MM.1S (cell line): ENCODE results near the gene ARHGAP40.

ENCODE experiments used
- CTCF ChIP-seq: fragments of 300-600 bp; sonication (generic); IDR thresholded peaks from 2 replicates; pipeline ENCODE4 v1.5.1; 2016; ENCODE audit warnings: antibody characterized with exemption, low read length, mixed read lengths
- EZH2 ChIP-seq: fragments of 300-600 bp; sonication (generic); optimal IDR thresholded peaks from 2 replicates; pipeline ENCODE3; 2017; ENCODE audit warnings: low read depth, mild to moderate bottlenecking, antibody characterized with exemption, low read length, mixed read lengths
- EZH2phosphoT487 ChIP-seq: fragments of 300-600 bp; sonication (generic); IDR thresholded peaks from 2 replicates; pipeline ENCODE4 v1.6.1; 2018; ENCODE audit warnings: antibody characterized with exemption, low read length

- TF ChIP-seq CTCF: no peak
- no peak for TF ChIP-seq EZH2
- no peak for TF ChIP-seq EZH2phosphoT487
These were observed 6.6 kb downstream of the ARHGAP40 start for GRCh38 chr20:38608188-38608587.
